Activated CD8-positive, alpha-beta memory T cell treated with anti-CD3 and anti-CD28 coated beads for 24 hours (primary cell): ENCODE measurements around the gene ECHS1.
A peak's percentile ranks its signal among the peaks of the same experiment; 100 is the strongest.

Experiments used
- DNase-seq: peaks from one replicate; pipeline ENCODE4 v3.0.0-alpha.2; 2020

The ECHS1 gene

GRCh38 chr10:133357285-133358161, 15.6 kb downstream of the ECHS1 start, which contains the start of gene FUOM:
FUOM (minus strand) TSS chr10:133358019; CDS start chr10:133358007, 12 bp downstream.
- DNase-seq = peak; percentile 95

GRCh38 chr10:133356549-133357284, 16.4 kb downstream of the ECHS1 start:
- no peak for DNase-seq

GRCh38 chr10:133355991-133356390, 17.2 kb downstream of the ECHS1 start:
- DNase-seq = no peak

GRCh38 chr10:133355266-133355665, 17.9 kb downstream of the ECHS1 start:
- DNase-seq = no peak

GRCh38 chr10:133354672-133355240, 18.4 kb downstream of the ECHS1 start:
- no peak for DNase-seq

- no peak for DNase-seq
Observed at GRCh38 chr10:133353988-133354605, 19.1 kb downstream of the ECHS1 start.

GRCh38 chr10:133353202-133353959, 19.8 kb downstream of the ECHS1 start:
- DNase-seq = no peak

- DNase-seq = no peak
Observed at GRCh38 chr10:133351408-133352318, 21.5 kb downstream of the ECHS1 start.

GRCh38 chr10:133350950-133351329, 22.2 kb downstream of the ECHS1 start:
- DNase-seq = no peak

GRCh38 chr10:133350283-133350949, 22.7 kb downstream of the ECHS1 start:
- DNase-seq = no peak

- no peak for DNase-seq
Observed at GRCh38 chr10:133349577-133350011, 23.6 kb downstream of the ECHS1 start.

- no peak for DNase-seq
Observed at GRCh38 chr10:133349160-133349568, 24.0 kb downstream of the ECHS1 start.

- DNase-seq = no peak
Observed at GRCh38 chr10:133347710-133348517, 25.2 kb downstream of the ECHS1 start.

- no peak for DNase-seq
Observed at GRCh38 chr10:133346413-133346812, 26.7 kb downstream of the ECHS1 start.

GRCh38 chr10:133344236-133344635, 28.9 kb downstream of the ECHS1 start:
- no peak for DNase-seq

GRCh38 chr10:133343558-133343957, 29.6 kb downstream of the ECHS1 start:
- DNase-seq = no peak

GRCh38 chr10:133342942-133343341, 30.2 kb downstream of the ECHS1 start:
- DNase-seq = no peak

GRCh38 chr10:133341983-133342382, 31.2 kb downstream of the ECHS1 start:
- no peak for DNase-seq

- no peak for DNase-seq
Observed at GRCh38 chr10:133339708-133340380, 33.3 kb downstream of the ECHS1 start.
